Measurements from ENCODE around the gene POLE3. TPM values are rescaled to one million over a fixed set of nuclear protein-coding genes. Genes with fewer than 3 reads are reported as not detected.
A peak's percentile ranks its signal among the peaks of the same experiment; 100 is the strongest.

POLE3 gene
- total and polyA plus RNA-seq, 2 donors (not counting 3 experiments of a cell fraction or from before 2014, with no cell fraction given) = 53.8 to 68.6 TPM

DNA sequence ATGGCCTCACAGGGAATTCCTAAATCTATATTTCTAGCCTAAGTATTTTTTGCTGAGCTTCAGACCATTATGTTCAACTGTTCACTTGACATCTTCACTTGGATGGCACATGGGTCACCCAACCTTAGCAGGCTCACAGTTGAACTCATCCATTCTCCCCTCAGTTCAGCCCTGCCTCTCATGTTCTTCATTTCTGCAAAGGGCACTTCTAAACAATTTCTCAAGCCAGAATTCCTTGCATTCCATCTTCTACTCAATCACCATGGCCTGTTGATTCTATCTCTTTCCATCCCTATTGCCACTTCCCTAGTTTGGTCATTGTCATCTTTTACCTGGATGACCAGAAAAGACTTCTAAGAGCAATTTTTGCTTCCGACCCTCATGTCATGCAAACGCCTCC, 45.8 kb upstream of the POLE3 start:
- H3K79me2 ChIP-seq (ENCODE audit: control insufficient read depth, insufficient read depth, low read length) = no peaks in the 10 kb centered on the region
- TF ChIP-seq, protein P1, sequence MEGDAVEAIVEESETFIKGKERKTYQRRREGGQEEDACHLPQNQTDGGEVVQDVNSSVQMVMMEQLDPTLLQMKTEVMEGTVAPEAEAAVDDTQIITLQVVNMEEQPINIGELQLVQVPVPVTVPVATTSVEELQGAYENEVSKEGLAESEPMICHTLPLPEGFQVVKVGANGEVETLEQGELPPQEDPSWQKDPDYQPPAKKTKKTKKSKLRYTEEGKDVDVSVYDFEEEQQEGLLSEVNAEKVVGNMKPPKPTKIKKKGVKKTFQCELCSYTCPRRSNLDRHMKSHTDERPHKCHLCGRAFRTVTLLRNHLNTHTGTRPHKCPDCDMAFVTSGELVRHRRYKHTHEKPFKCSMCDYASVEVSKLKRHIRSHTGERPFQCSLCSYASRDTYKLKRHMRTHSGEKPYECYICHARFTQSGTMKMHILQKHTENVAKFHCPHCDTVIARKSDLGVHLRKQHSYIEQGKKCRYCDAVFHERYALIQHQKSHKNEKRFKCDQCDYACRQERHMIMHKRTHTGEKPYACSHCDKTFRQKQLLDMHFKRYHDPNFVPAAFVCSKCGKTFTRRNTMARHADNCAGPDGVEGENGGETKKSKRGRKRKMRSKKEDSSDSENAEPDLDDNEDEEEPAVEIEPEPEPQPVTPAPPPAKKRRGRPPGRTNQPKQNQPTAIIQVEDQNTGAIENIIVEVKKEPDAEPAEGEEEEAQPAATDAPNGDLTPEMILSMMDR (IDR thresholded peaks at IDR 0.05; ENCODE audit: extremely low read depth in 1 of 2, insufficient read depth in 1 of 2, low read depth in 1 of 2, low read length in 2 of 2) = no peak
- TF ChIP-seq, protein P2, sequence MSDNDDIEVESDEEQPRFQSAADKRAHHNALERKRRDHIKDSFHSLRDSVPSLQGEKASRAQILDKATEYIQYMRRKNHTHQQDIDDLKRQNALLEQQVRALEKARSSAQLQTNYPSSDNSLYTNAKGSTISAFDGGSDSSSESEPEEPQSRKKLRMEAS (IDR thresholded peaks at IDR 0.05; ENCODE audit: insufficient read depth, insufficient read length) = no peak
- no peak for TF ChIP-seq EZH2 (IDR thresholded peaks at IDR 0.05; ENCODE audit: borderline replicate concordance, low read depth, low read length, severe bottlenecking)
- TF ChIP-seq FOS (IDR thresholded peaks at IDR 0.05; ENCODE audit: borderline replicate concordance, insufficient read depth, low read length) = no peak
- no peak for TF ChIP-seq MYC (IDR thresholded peaks at IDR 0.05; ENCODE audit: low read depth, low read length)
- TF ChIP-seq POLR2A (IDR thresholded peaks at IDR 0.05; ENCODE audit: low read depth, low read length) = no peak
- no peak for TF ChIP-seq JUN (IDR thresholded peaks at IDR 0.05; ENCODE audit: borderline replicate concordance, insufficient read depth, insufficient read length, low read depth)
- TF ChIP-seq GATA2 (IDR thresholded peaks at IDR 0.05; ENCODE audit: insufficient read depth, insufficient read length, low read depth, low read length) = no peak
- no peak for TF ChIP-seq POLR2AphosphoS5 (IDR thresholded peaks at IDR 0.05; ENCODE audit: insufficient read depth, low read depth, low read length)
- H3K9me1 ChIP-seq (replicated peaks; ENCODE audit: control insufficient read depth, extremely low read depth, insufficient read depth, low read length) = no peaks in the 10 kb centered on the region
- POLR2A ChIA-PET = interaction anchor here (1.6 to 2.7 kb wide), 3 partner anchors 28 to 138 kb away, joined by 4 to 18 read pairs (median 10); no protein-coding TSS in a partner anchor
- FAIRE-seq = no peak
- peak overlapping the region; percentile 4 for H3K4me2 ChIP-seq (ENCODE audit: insufficient read depth, low read length)
- H4K20me1 ChIP-seq (replicated peaks; ENCODE audit: control insufficient read depth, extremely low read depth, insufficient read depth, low read length) = no peaks in the 10 kb centered on the region
- H3K9ac ChIP-seq (replicated peaks; ENCODE audit: extremely low read depth, insufficient read depth, low read length) = no peak overlapping the region
- CTCF ChIA-PET = interaction anchor here (1.4 to 3.1 kb wide), 7 partner anchors 10 to 133 kb away, joined by 7 to 31 read pairs (median 11); no protein-coding TSS in a partner anchor
- no peak overlapping the region for H3K4me3 ChIP-seq (replicated peaks in 1 of 3; ENCODE audit: insufficient read depth in 1 of 3, low read depth in 1 of 3, low read length in 3 of 3)
- dilution Hi-C loops (cut with MboI; ENCODE audit: extremely low pct_ligation_motif_present, low sequenced_read_pairs) = no loop called here
- no TSS peak for BruUV-seq (replicated peaks)
- peaks cover 22% of the 10 kb centered on the region for H3K4me1 ChIP-seq (ENCODE audit: control insufficient read depth, extremely low read depth, insufficient read depth, low read length)
- peak overlapping the region; percentile 94 for H3K27ac ChIP-seq (ENCODE audit: insufficient read depth, low read depth, low read length)
- no peak overlapping the region for H2AFZ ChIP-seq (ENCODE audit: low read depth, low read length)
- DNase-seq (ENCODE audit: low read depth, low spot score) = no peak
- no peaks in the 10 kb centered on the region for H3K36me3 ChIP-seq (ENCODE audit: control insufficient read depth in 2 of 2, extremely low read depth in 1 of 2, insufficient read depth in 2 of 2, low read length in 2 of 2)
- H3K27me3 ChIP-seq (ENCODE audit: control insufficient read depth in 2 of 2, insufficient read depth in 2 of 2, low read length in 2 of 2) = no peaks in the 10 kb centered on the region
- H3K9me3 ChIP-seq (replicated peaks; ENCODE audit: control insufficient read depth, insufficient read depth, low read length) = no peaks in the 10 kb centered on the region
- intact Hi-C loops (cut with micrococcal nuclease) = no loop called here
